Measurements from ENCODE around the gene NELL1. TPM values are rescaled to one million over a fixed set of nuclear protein-coding genes. Genes with fewer than 3 reads are reported as not detected.

NELL1 gene
- total RNA-seq, 1 experiment from 2014 or later, result 0.22 TPM

DNA sequence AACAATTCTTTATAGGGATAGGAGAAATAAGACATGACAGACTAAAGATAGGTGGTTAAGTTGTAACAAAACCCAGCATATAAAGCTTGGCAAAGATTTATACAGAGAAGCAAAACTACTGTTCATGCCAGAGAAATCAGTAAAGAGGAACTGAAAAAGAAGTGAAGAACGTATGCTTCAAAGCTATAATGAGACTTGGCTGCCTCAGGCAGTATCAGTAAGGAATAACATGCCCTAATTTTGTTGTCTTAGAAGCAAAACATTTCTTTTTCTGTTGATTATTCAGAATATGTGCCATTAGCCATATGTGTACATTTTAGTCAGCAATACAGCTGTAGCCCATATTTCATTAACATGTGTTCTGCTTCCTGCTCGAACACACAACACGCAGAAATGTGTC is 403.2 kb downstream of the NELL1 start:
- Histone ChIP-seq H3K27me3 (ENCODE audit: insufficient read depth, low read length) (no peaks in the 10 kb centered on the region; the same call in 1 of the 2 replicates), H3T11ph (ENCODE audit: low read length) (no peak overlapping the region), H2AK5ac (ENCODE audit: insufficient read length, low read length) (no peak overlapping the region), H3K18ac (ENCODE audit: insufficient read length, low read depth, low read length) (no peak overlapping the region), H3K4ac (ENCODE audit: low read depth, low read length) (no peak overlapping the region), H2BK12ac (ENCODE audit: insufficient read length, low read depth, low read length) (no peak overlapping the region), H2BK15ac (ENCODE audit: low read depth, low read length) (no peak overlapping the region), H4K91ac (ENCODE audit: insufficient read length, low read depth, low read length) (no peak overlapping the region), H3K27ac (ENCODE audit: insufficient read length, low read depth, low read length) (no peak overlapping the region), H3K4me1 (ENCODE audit: insufficient read depth, low read length) (no peaks in the 10 kb centered on the region), H4K5ac (ENCODE audit: insufficient read length, low read depth, low read length) (no peak overlapping the region), H2BK20ac (ENCODE audit: low read depth, low read length, poor library complexity, severe bottlenecking) (no peak overlapping the region), H3K79me1 (ENCODE audit: insufficient read depth, low read depth, low read length, poor library complexity, severe bottlenecking) (no peaks in the 10 kb centered on the region), H3K9ac (ENCODE audit: extremely low read depth, insufficient read length, low read length) (no peak overlapping the region), H3K23ac (ENCODE audit: insufficient read length, low read depth, low read length) (no peak overlapping the region), H2AFZ (ENCODE audit: low read length) (no peak overlapping the region), H4K8ac (replicated peaks; ENCODE audit: insufficient read length, low read depth, low read length) (no peak overlapping the region), H2BK120ac (ENCODE audit: low read depth, low read length, poor library complexity, severe bottlenecking) (no peak overlapping the region), H3K56ac (ENCODE audit: insufficient read length, low read depth, low read length) (no peak overlapping the region), H4K20me1 (ENCODE audit: control insufficient read depth, insufficient read depth, insufficient read length) (no peaks in the 10 kb centered on the region), H3K23me2 (ENCODE audit: insufficient read length, low read depth, low read length, poor library complexity, severe bottlenecking) (no peaks in the 10 kb centered on the region), H3K4me2 (ENCODE audit: insufficient read depth, insufficient read length, low read length) (no peak overlapping the region), H3K9me3 (ENCODE audit: control insufficient read depth, low read depth, low read length) (no peaks in the 10 kb centered on the region), H3K14ac (ENCODE audit: insufficient read depth, low read length) (no peak overlapping the region), H2BK5ac (ENCODE audit: insufficient read length, low read length) (no peak overlapping the region), H3K79me2 (ENCODE audit: insufficient read depth, low read length) (no peaks in the 10 kb centered on the region)
- H3K4me3 Mint-ChIP-seq, result no peak overlapping the region
- H3K36me3 Mint-ChIP-seq (ENCODE audit: insufficient read depth in 1 of 3, low read depth in 3 of 3), result no peaks in the 10 kb centered on the region
- TF ChIP-seq, protein P1, sequence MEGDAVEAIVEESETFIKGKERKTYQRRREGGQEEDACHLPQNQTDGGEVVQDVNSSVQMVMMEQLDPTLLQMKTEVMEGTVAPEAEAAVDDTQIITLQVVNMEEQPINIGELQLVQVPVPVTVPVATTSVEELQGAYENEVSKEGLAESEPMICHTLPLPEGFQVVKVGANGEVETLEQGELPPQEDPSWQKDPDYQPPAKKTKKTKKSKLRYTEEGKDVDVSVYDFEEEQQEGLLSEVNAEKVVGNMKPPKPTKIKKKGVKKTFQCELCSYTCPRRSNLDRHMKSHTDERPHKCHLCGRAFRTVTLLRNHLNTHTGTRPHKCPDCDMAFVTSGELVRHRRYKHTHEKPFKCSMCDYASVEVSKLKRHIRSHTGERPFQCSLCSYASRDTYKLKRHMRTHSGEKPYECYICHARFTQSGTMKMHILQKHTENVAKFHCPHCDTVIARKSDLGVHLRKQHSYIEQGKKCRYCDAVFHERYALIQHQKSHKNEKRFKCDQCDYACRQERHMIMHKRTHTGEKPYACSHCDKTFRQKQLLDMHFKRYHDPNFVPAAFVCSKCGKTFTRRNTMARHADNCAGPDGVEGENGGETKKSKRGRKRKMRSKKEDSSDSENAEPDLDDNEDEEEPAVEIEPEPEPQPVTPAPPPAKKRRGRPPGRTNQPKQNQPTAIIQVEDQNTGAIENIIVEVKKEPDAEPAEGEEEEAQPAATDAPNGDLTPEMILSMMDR (conservative IDR thresholded peaks at IDR 0.05), result no peak
- peaks cover 9 to 13% of the 10 kb centered on the region in 2 experiments; a peak in 3 of 4 replicates for H3K4me1 Mint-ChIP-seq
- no peak for DNase-seq
- H3K27me3 Mint-ChIP-seq (ENCODE audit: low read depth), result no peaks in the 10 kb centered on the region
- H3K9me3 Mint-ChIP-seq, result no peaks in the 10 kb centered on the region
- WGBS (ENCODE audit: extremely low coverage, insufficient read length, low lambda C conversion rate), result no CpG with 5 or more reads among the region's 3 CpGs
- H3K27ac Mint-ChIP-seq, result no peak overlapping the region

Measured in H9 (cell line).